OCI-M2 (cell line): ENCODE measurements around the gene ADCY5.

Source experiments
- DNase-seq: peaks from one replicate; lab custom pipeline; 2025; ENCODE audit not compliant: unreplicated experiment; lab: John Stamatoyannopoulos, UW

ADCY5 gene

GRCh38 chr3:123346021-123346420 is 102.9 kb downstream of the ADCY5 start:
- DNase-seq = no peak

- DNase-seq = no peak
These were observed 103.8 kb downstream of the ADCY5 start for GRCh38 chr3:123344907-123345594.

GRCh38 chr3:123344175-123344906 is 104.5 kb downstream of the ADCY5 start:
- DNase-seq = no peak

- no peak for DNase-seq
These were observed 105.4 kb downstream of the ADCY5 start for GRCh38 chr3:123343296-123344174.

GRCh38 chr3:123342631-123343080 is 106.2 kb downstream of the ADCY5 start:
- DNase-seq = no peak

GRCh38 chr3:123341871-123342630 is 106.8 kb downstream of the ADCY5 start:
- no peak for DNase-seq

- DNase-seq = no peak
These were observed 108.6 kb downstream of the ADCY5 start for GRCh38 chr3:123340336-123340735.

- DNase-seq = no peak
These were observed 109.6 kb downstream of the ADCY5 start for GRCh38 chr3:123339302-123339701.

- no peak for DNase-seq
These were observed 110.2 kb downstream of the ADCY5 start for GRCh38 chr3:123338620-123339061.

- no peak for DNase-seq
These were observed 110.8 kb downstream of the ADCY5 start for GRCh38 chr3:123337948-123338619.

- no peak for DNase-seq
These were observed 111.7 kb downstream of the ADCY5 start for GRCh38 chr3:123337226-123337625.

GRCh38 chr3:123336441-123336851 is 112.4 kb downstream of the ADCY5 start:
- DNase-seq = no peak

GRCh38 chr3:123336001-123336400 is 112.9 kb downstream of the ADCY5 start:
- no peak for DNase-seq

GRCh38 chr3:123335007-123335670 is 113.8 kb downstream of the ADCY5 start:
- no peak for DNase-seq

- DNase-seq = no peak
These were observed 114.8 kb downstream of the ADCY5 start for GRCh38 chr3:123334056-123334455.

GRCh38 chr3:123333401-123333800 is 115.5 kb downstream of the ADCY5 start:
- no peak for DNase-seq

GRCh38 chr3:123332124-123332641 is 116.7 kb downstream of the ADCY5 start:
- no peak for DNase-seq

- no peak for DNase-seq
These were observed 117.2 kb downstream of the ADCY5 start for GRCh38 chr3:123331651-123332050.

GRCh38 chr3:123331006-123331405 is 117.9 kb downstream of the ADCY5 start:
- no peak for DNase-seq
